Measurements from ENCODE around the gene ZNF74.

ZNF74 gene

GRCh38 chr22:20434264-20434751 lies 40.4 kb downstream of the ZNF74 start:
- DNase-seq, result no peak

GRCh38 chr22:20434773-20435172 lies 40.8 kb downstream of the ZNF74 start:
- DNase-seq, result no peak

GRCh38 chr22:20435436-20436306 lies 41.7 kb downstream of the ZNF74 start:
- no peak for DNase-seq

- no peak for DNase-seq
Observed at GRCh38 chr22:20436307-20436767, 42.4 kb downstream of the ZNF74 start.

- DNase-seq, result no peak
Observed at GRCh38 chr22:20436768-20437612, 43.0 kb downstream of the ZNF74 start.

GRCh38 chr22:20437613-20438426 lies 43.9 kb downstream of the ZNF74 start, which contains the start of gene SCARF2:
TSS of gene SCARF2 (minus strand) at chr22:20437825. CDS start at chr22:20437754, 71 bp downstream.
- no peak for DNase-seq

- DNase-seq, result no peak
Observed at GRCh38 chr22:20438427-20438677, 44.4 kb downstream of the ZNF74 start.

- no peak for DNase-seq
Observed at GRCh38 chr22:20438678-20439492, 44.9 kb downstream of the ZNF74 start.

- DNase-seq, result no peak
Observed at GRCh38 chr22:20439556-20439927, 45.6 kb downstream of the ZNF74 start.

- DNase-seq, result no peak
Observed at GRCh38 chr22:20439928-20440575, 46.1 kb downstream of the ZNF74 start.

GRCh38 chr22:20440637-20441591 lies 47.0 kb downstream of the ZNF74 start:
- no peak for DNase-seq

- no peak for DNase-seq
Observed at GRCh38 chr22:20441631-20442484, 47.9 kb downstream of the ZNF74 start.

GRCh38 chr22:20442485-20443284 lies 48.7 kb downstream of the ZNF74 start:
- DNase-seq, result no peak

- DNase-seq, result no peak
Observed at GRCh38 chr22:20444325-20444724, 50.4 kb downstream of the ZNF74 start.

GRCh38 chr22:20446383-20446970 lies 52.5 kb downstream of the ZNF74 start:
- DNase-seq, result no peak

- no peak for DNase-seq
Observed at GRCh38 chr22:20448630-20449029, 54.7 kb downstream of the ZNF74 start.

GRCh38 chr22:20449819-20450550 lies 56.0 kb downstream of the ZNF74 start:
- DNase-seq, result no peak
